ENCODE measurements around the gene SCGB1C1. TPM values are rescaled to one million over a fixed set of nuclear protein-coding genes. Genes with fewer than 3 reads are reported as not detected.

The SCGB1C1 gene
- total and polyA plus RNA-seq, 2 of the 8 experiments (the other 6 are each of a cell fraction or from before 2014, with no cell fraction given): not detected

DNA sequence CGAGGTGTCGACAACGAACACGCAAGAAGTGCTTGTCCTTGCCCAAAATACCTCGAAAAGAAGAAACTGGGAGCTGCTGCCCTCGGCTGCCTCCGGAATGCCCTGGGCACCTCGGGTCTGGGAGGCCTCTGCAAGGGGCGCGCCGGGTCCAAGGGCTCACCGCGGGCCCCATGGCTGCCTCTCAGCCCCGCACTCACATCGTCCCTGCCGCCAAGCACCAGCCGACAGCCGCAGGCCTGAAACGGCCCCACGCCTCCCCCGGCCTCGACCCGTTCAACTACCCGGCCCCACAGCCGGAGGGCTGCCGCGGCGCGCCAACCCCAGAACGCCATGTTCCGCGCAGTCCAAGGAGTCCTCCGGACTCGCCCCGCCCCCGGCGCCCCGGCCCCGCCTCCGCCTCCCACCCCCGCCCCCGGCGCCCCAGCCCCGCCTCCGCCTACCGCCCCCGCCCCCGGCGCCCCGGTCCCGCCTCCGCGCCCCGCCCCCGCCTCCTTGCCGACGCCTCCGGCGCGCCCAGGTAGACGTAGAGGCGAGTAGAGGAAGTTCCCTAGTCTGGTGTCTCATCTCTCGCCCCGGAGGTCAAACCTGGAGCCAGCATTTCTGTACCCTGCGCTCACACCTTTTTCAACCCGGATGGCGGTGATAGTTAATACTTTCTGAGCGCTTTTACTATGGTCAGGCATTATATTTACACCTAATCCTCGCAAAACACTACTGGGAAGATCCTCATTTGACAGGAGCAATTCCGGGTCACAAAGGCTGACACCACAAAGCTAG lies 43.3 kb downstream of the SCGB1C1 start, which contains the start of gene SIRT3 (continued):
- no peak for TF ChIP-seq RNF2 (IDR thresholded peaks at IDR 0.05; ENCODE audit: borderline replicate concordance, low read depth, low read length, missing control alignments, poor library complexity, severe bottlenecking)
- TF ChIP-seq CHD1 (IDR thresholded peaks at IDR 0.05; ENCODE audit: low read depth, low read length): no peak
- TF ChIP-seq, protein P1, sequence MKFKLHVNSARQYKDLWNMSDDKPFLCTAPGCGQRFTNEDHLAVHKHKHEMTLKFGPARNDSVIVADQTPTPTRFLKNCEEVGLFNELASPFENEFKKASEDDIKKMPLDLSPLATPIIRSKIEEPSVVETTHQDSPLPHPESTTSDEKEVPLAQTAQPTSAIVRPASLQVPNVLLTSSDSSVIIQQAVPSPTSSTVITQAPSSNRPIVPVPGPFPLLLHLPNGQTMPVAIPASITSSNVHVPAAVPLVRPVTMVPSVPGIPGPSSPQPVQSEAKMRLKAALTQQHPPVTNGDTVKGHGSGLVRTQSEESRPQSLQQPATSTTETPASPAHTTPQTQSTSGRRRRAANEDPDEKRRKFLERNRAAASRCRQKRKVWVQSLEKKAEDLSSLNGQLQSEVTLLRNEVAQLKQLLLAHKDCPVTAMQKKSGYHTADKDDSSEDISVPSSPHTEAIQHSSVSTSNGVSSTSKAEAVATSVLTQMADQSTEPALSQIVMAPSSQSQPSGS (IDR thresholded peaks at IDR 0.05; ENCODE audit: low read length): no peak
- TF ChIP-seq SP2 (IDR thresholded peaks at IDR 0.05; ENCODE audit: low read length): no peak
- no peak for TF ChIP-seq HDAC2 (IDR thresholded peaks at IDR 0.05; ENCODE audit: borderline replicate concordance in 1 of 2, low read depth in 2 of 2, low read length in 2 of 2)
- peak; percentile 86 for TF ChIP-seq SAP30 (IDR thresholded peaks at IDR 0.05; ENCODE audit: insufficient read depth, insufficient replicate concordance, low read length)
- TF ChIP-seq BCL11A (IDR thresholded peaks at IDR 0.05; ENCODE audit: low read depth in 2 of 2, low read length in 2 of 2): no peak
- TF ChIP-seq EP300 (IDR thresholded peaks at IDR 0.05; ENCODE audit: borderline replicate concordance in 1 of 2, low read depth in 2 of 2, low read length in 2 of 2): no peak
- TF ChIP-seq SIRT6 (IDR thresholded peaks at IDR 0.05; ENCODE audit: low read length): no peak
- TF ChIP-seq TAF1 (IDR thresholded peaks at IDR 0.05; ENCODE audit: low read depth, low read length): peak; percentile 79
- TF ChIP-seq TBP (IDR thresholded peaks at IDR 0.05; ENCODE audit: low read depth, low read length): peak; percentile 57; the same call in 1 of the 2 replicates
- no peak for TF ChIP-seq SUZ12 (IDR thresholded peaks at IDR 0.05; ENCODE audit: low read length)
- TF ChIP-seq FOSL1 (IDR thresholded peaks at IDR 0.05; ENCODE audit: insufficient read depth, low read depth, low read length): no peak
- no peak for TF ChIP-seq GABPA (IDR thresholded peaks at IDR 0.05; ENCODE audit: borderline replicate concordance, insufficient read depth, low read length)
- no peak for TF ChIP-seq BRCA1 (IDR thresholded peaks at IDR 0.05; ENCODE audit: low read depth, low read length)
- peak in 1 of 2 experiments; percentile 67; a peak in 2 of 3 replicates for TF ChIP-seq POLR2A (IDR thresholded peaks at IDR 0.05; ENCODE audit: control extremely low read depth in 1 of 2, low read depth in 2 of 2, low read length in 2 of 2)
- TF ChIP-seq SP1 (IDR thresholded peaks at IDR 0.05; ENCODE audit: low read depth, low read length): no peak
- TF ChIP-seq EZH2 (IDR thresholded peaks at IDR 0.05; ENCODE audit: low read depth, low read length, severe bottlenecking): no peak
- TF ChIP-seq TAF7 (optimal IDR thresholded peaks at IDR 0.05; ENCODE audit: borderline replicate concordance, low read depth, low read length): no peak
- TF ChIP-seq EGR1 (IDR thresholded peaks at IDR 0.05; ENCODE audit: borderline replicate concordance, low read depth, low read length): peak; percentile 87
- TF ChIP-seq ASH2L (IDR thresholded peaks at IDR 0.05; ENCODE audit: low read length): peak; percentile 57
- no peak for TF ChIP-seq RXRA (IDR thresholded peaks at IDR 0.05; ENCODE audit: insufficient read depth, low read depth, low read length)

Data from H1 (cell line).